Endothelial cell of umbilical vein (primary cell): ENCODE measurements around the gene XDH. TPM values are rescaled to one million over a fixed set of nuclear protein-coding genes. Genes with fewer than 3 reads are reported as not detected.

ENCODE experiments used
- BruUV-seq: library from RNA; stranded (reverse); fragments of 400-500 nt; replicated peaks from 2 replicates; lab custom pipeline; 2021; lab: Mats Ljungman, UMichigan
- CTCF ChIA-PET: fragments of 300-600, 350-600 bp; sonication (Branson Sonifier 250); formaldehyde crosslinking; loops from one replicate; lab custom pipeline; 2021; ENCODE audit warnings: antibody characterized with exemption, inconsistent platforms; lab: Charles Lee
- POLR2A ChIA-PET: fragments of 300-600, 350-600 bp; sonication (Branson Sonifier 250); formaldehyde crosslinking; loops from one replicate; lab custom pipeline; 2021; ENCODE audit warnings: antibody characterized with exemption, inconsistent platforms; lab: Charles Lee
- DNase-seq: peaks from one replicate; pipeline ENCODE4 v3.0.0-alpha.2; 2011; ENCODE audit warnings: low read depth, low spot score
- FAIRE-seq: peaks from 2 replicates; lab custom pipeline; 2011; peaks lifted over from hg19 to GRCh38; lab: Jason Lieb, UNC
- H2AFZ ChIP-seq: 2 replicates; pipeline ENCODE4 v1.6.0; 2012; ENCODE audit warnings: low read depth, low read length, control low read depth, inconsistent platforms
- H3K27ac ChIP-seq: 2 replicates; pipeline ENCODE4 v1.5.1; 2011; ENCODE audit warnings: low read depth, mild to moderate bottlenecking, control low read depth, low read length, moderate library complexity; ENCODE audit not compliant: insufficient read depth
- H3K27me3 ChIP-seq, 2 experiments: 2 replicates each; pipeline versions ENCODE4 v1.6.0 to v1.6.1; 2011; ENCODE audit warnings: low read length in 2 of 2, mixed read lengths in 1 of 2; ENCODE audit not compliant: control insufficient read depth in 2 of 2, insufficient read depth in 2 of 2
- H3K36me3 ChIP-seq, 2 experiments: 2 replicates in 1 of 2; 3 replicates in 1 of 2; pipeline ENCODE4 v1.5.1; 2011; ENCODE audit warnings: low read length in 2 of 2, mild to moderate bottlenecking in 1 of 2, moderate library complexity in 1 of 2; ENCODE audit not compliant: control insufficient read depth in 2 of 2, insufficient read depth in 2 of 2; ENCODE audit errors: extremely low read depth in 1 of 2
- H3K4me1 ChIP-seq: 3 replicates; pipeline ENCODE4 v1.5.1; 2011; ENCODE audit warnings: mild to moderate bottlenecking, low read length; ENCODE audit not compliant: control insufficient read depth, insufficient read depth; ENCODE audit errors: extremely low read depth
- H3K4me2 ChIP-seq: 2 replicates; pipeline ENCODE4 v1.6.1; 2011; ENCODE audit warnings: low read length, control low read depth, mixed read lengths; ENCODE audit not compliant: insufficient read depth
- H3K4me3 ChIP-seq, 3 experiments: fragments of 200-600 bp in 1 of 3; sonication (generic), shearing (Covaris generic) in 1 of 3; replicated peaks in 1 of 3; 2 replicates each; pipeline ENCODE4 v1.5.1; 2011 to 2016; ENCODE audit warnings: control low read depth in 3 of 3, low read length in 3 of 3, mild to moderate bottlenecking in 2 of 3, inconsistent platforms in 1 of 3, low read depth in 1 of 3, moderate library complexity in 1 of 3; ENCODE audit not compliant: insufficient read depth in 1 of 3
- H3K79me2 ChIP-seq: 2 replicates; pipeline ENCODE4 v1.6.0; 2012; ENCODE audit warnings: low read length, inconsistent platforms; ENCODE audit not compliant: control insufficient read depth, insufficient read depth
- H3K9ac ChIP-seq: replicated peaks from 2 replicates; pipeline ENCODE3; 2011; ENCODE audit warnings: low read length, control low read depth; ENCODE audit not compliant: insufficient read depth; ENCODE audit errors: extremely low read depth
- H3K9me1 ChIP-seq: replicated peaks from 3 replicates; pipeline ENCODE4 v1.6.0; 2011; ENCODE audit warnings: mild to moderate bottlenecking, low read length; ENCODE audit not compliant: control insufficient read depth, insufficient read depth; ENCODE audit errors: extremely low read depth
- H3K9me3 ChIP-seq: replicated peaks from 2 replicates; pipeline ENCODE4 v1.5.1; 2012; ENCODE audit warnings: low read length, inconsistent platforms; ENCODE audit not compliant: control insufficient read depth, insufficient read depth
- H4K20me1 ChIP-seq: replicated peaks from 2 replicates; pipeline ENCODE3; 2011; ENCODE audit warnings: mild to moderate bottlenecking, low read length; ENCODE audit not compliant: control insufficient read depth, insufficient read depth; ENCODE audit errors: extremely low read depth
- EZH2 ChIP-seq: IDR thresholded peaks from 2 replicates; pipeline ENCODE4 v1.6.1; 2012; ENCODE audit warnings: borderline replicate concordance, low read depth, mild to moderate bottlenecking, moderate library complexity, low read length, inconsistent platforms; ENCODE audit not compliant: severe bottlenecking
- FOS ChIP-seq: IDR thresholded peaks from 2 replicates; pipeline ENCODE4 v1.6.1; 2011; ENCODE audit warnings: mild to moderate bottlenecking, low read length, moderate library complexity, borderline replicate concordance; ENCODE audit not compliant: insufficient read depth
- GATA2 ChIP-seq: IDR thresholded peaks from 2 replicates; pipeline ENCODE4 v1.7.0; 2011; ENCODE audit warnings: low read depth, mild to moderate bottlenecking, moderate library complexity, mixed read lengths, low read length; ENCODE audit not compliant: insufficient read length, insufficient read depth
- JUN ChIP-seq: IDR thresholded peaks from 2 replicates; pipeline ENCODE4 v1.6.1; 2011; ENCODE audit warnings: borderline replicate concordance, low read depth; ENCODE audit not compliant: insufficient read length, insufficient read depth
- MYC ChIP-seq: IDR thresholded peaks from one replicate; pipeline ENCODE4 v1.6.1; 2011; ENCODE audit warnings: mild to moderate bottlenecking, low read depth, low read length
- POLR2A ChIP-seq: IDR thresholded peaks from 2 replicates; pipeline ENCODE4 v1.6.1; 2012; ENCODE audit warnings: low read depth, mild to moderate bottlenecking, control low read depth, low read length
- POLR2AphosphoS5 ChIP-seq: IDR thresholded peaks from 2 replicates; pipeline ENCODE4 v1.6.1; 2012; ENCODE audit warnings: low read depth, mild to moderate bottlenecking, control low read depth, low read length, moderate library complexity; ENCODE audit not compliant: insufficient read depth
- dilution Hi-C: fragments of 300-500 bp; cut with MboI; formaldehyde crosslinking; loops from one replicate; pipeline ENCODE4 v1.15.0; 2019; ENCODE audit warnings: low sequenced_read_pairs; ENCODE audit not compliant: extremely low pct_ligation_motif_present
- intact Hi-C: fragments of 100-400 bp; cut with micrococcal nuclease; formaldehyde crosslinking; loops from one replicate; pipeline ENCODE4 v1.10.0; 2022
- polyA plus RNA-seq, 4 experiments: library from polyadenylated mRNA; depleted of rRNA in 3 of 4; stranded (reverse) in 3 of 4; unstranded in 1 of 4; fragments of >200 nt; gene quantifications; 2 replicates each; pipeline versions ENCODE4 v1.2.1 to v1.2.3, GENCODE V29; 2011 to 2012; ENCODE audit warnings: missing spikeins in 1 of 4
- total RNA-seq: library from RNA; stranded (reverse); gene quantifications from 2 replicates; pipeline ENCODE4 v1.2.3, GENCODE V29; 2021
- TF ChIP-seq, protein P1 (sequence below), 2 donors: IDR thresholded peaks; 1 replicate in 1 of 2; 2 replicates in 1 of 2; pipeline ENCODE4 v1.5.1; 2011; ENCODE audit warnings: low read length in 2 of 2, mild to moderate bottlenecking in 2 of 2, moderate library complexity in 2 of 2, control low read depth in 1 of 2, inconsistent platforms in 1 of 2, low read depth in 1 of 2; ENCODE audit not compliant: insufficient read depth in 1 of 2; ENCODE audit errors: extremely low read depth in 1 of 2
- TF ChIP-seq, protein P2 (sequence below): IDR thresholded peaks from 2 replicates; pipeline ENCODE4 v1.6.1; 2011; ENCODE audit not compliant: insufficient read depth, insufficient read length

Gene XDH
- total and polyA plus RNA-seq, 2 donors (not counting 3 experiments of a cell fraction or from before 2014, with no cell fraction given): not detected

DNA sequence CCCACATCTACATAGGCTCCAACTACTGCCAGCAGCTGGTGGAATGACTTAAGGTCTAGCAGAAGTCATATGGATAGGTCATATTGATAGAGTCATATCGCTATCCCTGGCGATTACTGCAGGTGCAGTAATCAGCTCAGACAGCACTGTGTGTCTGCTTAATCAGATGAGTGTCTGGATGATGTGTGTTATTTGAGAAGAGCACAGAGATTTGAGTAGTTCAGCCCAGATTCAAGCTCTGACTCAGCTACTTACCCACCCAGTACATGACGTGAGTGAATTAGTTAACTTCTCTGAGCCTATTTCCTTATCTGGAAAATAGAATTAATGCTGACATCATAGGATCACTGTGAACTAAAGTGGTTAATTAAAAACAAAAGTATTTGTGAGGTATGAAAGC, 101.6 kb downstream of the XDH start:
- H3K4me3 ChIP-seq: no peak overlapping the region
- no peak for FAIRE-seq
- no TSS peak for BruUV-seq
- H3K27ac ChIP-seq: no peak overlapping the region
- no peaks in the 10 kb centered on the region for H3K36me3 ChIP-seq
- ChIA-PET CTCF (interaction anchor here (1.4 kb wide), 1 partner anchor 16 kb away, joined by 3 read pairs; no protein-coding TSS in a partner anchor), POLR2A (no interaction called here)
- intact Hi-C loops (no loop called here), dilution Hi-C loops (no loop called here)
- H3K27me3 ChIP-seq: peaks cover 0 to 1% of the 10 kb centered on the region in 2 experiments
- no peak overlapping the region for H2AFZ ChIP-seq
- DNase-seq: no peak
- no peak overlapping the region for H3K9ac ChIP-seq
- H3K4me1 ChIP-seq: no peaks in the 10 kb centered on the region
- H3K4me2 ChIP-seq: no peak overlapping the region
- H3K9me3 ChIP-seq: no peaks in the 10 kb centered on the region
- no peaks in the 10 kb centered on the region for H3K79me2 ChIP-seq
- TF ChIP-seq MYC (no peak), POLR2A (no peak), EZH2 (no peak), POLR2AphosphoS5 (no peak), JUN (no peak), FOS (no peak), GATA2 (no peak)
- TF ChIP-seq, protein P1, sequence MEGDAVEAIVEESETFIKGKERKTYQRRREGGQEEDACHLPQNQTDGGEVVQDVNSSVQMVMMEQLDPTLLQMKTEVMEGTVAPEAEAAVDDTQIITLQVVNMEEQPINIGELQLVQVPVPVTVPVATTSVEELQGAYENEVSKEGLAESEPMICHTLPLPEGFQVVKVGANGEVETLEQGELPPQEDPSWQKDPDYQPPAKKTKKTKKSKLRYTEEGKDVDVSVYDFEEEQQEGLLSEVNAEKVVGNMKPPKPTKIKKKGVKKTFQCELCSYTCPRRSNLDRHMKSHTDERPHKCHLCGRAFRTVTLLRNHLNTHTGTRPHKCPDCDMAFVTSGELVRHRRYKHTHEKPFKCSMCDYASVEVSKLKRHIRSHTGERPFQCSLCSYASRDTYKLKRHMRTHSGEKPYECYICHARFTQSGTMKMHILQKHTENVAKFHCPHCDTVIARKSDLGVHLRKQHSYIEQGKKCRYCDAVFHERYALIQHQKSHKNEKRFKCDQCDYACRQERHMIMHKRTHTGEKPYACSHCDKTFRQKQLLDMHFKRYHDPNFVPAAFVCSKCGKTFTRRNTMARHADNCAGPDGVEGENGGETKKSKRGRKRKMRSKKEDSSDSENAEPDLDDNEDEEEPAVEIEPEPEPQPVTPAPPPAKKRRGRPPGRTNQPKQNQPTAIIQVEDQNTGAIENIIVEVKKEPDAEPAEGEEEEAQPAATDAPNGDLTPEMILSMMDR (IDR thresholded peaks at IDR 0.05; ENCODE audit: extremely low read depth in 1 of 2, insufficient read depth in 1 of 2, low read depth in 1 of 2, low read length in 2 of 2): no peak
- TF ChIP-seq, protein P2, sequence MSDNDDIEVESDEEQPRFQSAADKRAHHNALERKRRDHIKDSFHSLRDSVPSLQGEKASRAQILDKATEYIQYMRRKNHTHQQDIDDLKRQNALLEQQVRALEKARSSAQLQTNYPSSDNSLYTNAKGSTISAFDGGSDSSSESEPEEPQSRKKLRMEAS: no peak
- no peaks in the 10 kb centered on the region for H3K9me1 ChIP-seq
- no peaks in the 10 kb centered on the region for H4K20me1 ChIP-seq
